NCI-H2107 (cell line): ENCODE results near the gene STK32C.

Experiments used
- DNase-seq: peaks from one replicate; lab custom pipeline; 2025; lab: John Stamatoyannopoulos, UW

Gene STK32C

DNA sequence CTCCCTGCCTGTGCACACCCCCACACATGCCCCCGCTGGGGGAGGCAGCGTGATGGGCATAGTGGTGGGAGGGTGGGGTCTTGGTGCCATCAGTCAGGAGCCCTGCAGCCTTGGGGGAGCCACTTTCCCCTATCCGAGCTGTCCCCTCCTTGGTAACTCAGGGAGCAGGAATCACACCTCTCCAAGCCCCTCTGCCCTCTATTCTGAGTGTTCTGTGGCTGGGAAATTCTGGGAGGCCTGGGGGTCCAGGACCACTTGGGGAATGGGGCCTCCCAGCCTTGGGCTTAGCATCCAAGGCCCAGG is 109.7 kb downstream of the STK32C start:
- DNase-seq: no peak

DNA sequence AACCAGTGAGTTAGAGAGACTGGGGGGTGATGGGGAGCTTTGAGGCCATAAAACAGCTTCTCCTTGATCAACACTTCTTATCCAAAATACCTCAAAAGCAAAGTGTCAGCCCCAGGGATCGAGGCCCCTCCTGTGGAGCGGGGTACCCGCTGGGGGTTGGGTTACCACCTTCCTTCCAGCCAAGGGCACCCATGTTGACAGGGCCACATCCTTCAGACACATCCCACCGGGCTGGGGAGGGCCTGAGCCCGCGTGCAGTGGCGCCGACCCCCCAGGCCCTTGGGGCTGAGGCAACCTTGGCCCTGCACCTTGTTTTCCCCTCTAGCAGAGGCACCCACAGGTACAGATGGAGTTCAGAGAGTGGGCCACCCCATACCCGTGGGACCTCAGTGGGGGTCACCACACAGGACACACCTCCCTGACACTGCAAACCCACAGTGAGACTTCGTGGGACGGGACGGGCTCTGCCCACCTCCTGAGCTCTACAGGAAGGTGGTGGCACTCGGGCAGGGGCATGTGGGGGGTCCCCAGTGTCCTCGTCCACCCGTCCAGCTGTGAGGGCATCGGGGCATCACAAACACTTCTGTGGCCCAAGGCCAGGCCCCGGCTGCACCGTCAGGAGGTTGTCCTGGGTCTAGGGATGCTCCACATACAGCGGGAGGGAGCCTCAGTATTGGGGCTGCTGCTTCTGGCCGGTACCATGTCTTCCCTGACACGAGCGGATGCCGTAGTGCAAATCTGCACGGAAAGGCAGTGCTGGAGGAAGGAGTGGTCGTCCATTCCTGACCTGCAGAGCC is 110.3 kb downstream of the STK32C start:
- DNase-seq: no peak

DNA sequence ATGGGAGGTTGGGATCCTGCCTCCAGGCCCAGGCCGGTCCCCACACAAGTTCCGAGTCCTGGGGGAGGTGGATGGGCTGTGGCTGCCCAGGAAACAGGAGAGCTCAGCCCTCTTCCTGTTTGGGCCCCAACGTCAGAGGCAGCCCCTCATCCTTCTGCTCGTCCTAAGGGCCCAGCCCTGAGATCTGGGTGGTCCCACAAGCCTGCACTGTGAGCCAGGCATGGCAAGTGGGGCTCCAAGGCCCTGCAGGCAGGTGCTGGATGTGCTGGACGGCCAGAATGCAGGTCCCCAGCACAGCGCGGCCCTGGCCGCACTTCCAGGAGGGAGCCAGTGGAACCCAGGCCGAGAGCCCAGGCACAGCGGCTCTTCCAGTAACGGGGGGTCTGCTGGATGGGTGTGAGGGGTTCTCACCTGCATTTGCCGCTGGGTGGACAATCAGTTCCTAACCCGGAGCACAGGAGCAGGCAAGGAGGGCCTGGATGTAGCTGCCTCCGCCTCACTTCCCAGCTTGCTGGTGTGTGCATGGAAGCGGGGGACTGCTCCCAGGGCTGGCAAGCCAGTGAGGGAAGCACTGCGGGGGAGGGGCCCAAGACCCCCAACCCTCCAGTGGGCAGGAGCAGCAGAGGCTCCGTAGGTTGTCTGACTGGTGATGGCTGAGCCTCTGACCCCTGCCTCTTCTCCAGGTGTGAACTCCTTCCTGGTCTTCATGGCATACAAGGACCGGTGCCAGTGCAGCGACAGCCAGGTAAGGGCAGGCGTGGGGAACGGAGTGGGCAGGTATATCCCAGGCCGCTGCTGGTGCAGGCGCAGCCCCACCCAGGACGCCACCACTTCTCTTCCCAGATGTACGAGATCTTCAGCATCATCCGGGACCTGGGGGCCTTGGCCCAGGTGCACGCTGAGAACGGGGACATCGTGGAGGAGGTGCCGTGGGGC is 111.3 kb downstream of the STK32C start:
- DNase-seq: no peak

DNA sequence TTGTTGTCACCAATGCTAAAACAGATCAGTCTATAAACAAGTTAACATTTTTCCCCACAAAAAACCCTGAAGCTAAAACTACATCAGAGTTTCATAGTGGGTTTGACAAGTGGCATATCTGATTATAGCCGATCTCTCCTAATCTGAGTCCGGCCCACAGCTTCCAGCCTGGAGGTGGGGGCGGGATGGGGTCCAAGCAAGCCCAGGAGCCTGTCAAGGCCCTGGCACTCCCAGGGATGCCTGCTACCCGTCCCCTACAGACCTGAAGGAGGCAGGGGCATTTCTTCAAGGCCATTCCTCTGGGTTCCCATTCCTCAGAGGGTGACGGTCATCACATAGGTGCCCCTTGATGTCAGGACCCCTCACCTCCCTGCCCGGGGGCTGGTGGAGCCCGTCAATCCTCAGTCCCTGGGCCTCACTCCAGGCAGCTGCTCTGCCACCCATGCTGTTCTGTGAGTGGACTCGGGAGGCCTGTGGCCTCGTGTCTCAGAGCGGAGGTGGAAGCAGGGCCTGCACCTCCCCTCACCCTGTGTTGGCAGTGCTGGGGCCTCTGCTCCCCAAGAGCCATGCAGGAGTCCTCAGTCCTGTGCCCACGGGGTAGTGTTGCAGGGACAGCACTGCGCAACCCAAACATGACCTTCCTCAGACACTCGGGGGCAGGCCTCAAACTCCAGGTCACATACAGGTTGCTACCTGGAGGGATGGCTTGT is 112.2 kb downstream of the STK32C start:
- DNase-seq: no peak

DNA sequence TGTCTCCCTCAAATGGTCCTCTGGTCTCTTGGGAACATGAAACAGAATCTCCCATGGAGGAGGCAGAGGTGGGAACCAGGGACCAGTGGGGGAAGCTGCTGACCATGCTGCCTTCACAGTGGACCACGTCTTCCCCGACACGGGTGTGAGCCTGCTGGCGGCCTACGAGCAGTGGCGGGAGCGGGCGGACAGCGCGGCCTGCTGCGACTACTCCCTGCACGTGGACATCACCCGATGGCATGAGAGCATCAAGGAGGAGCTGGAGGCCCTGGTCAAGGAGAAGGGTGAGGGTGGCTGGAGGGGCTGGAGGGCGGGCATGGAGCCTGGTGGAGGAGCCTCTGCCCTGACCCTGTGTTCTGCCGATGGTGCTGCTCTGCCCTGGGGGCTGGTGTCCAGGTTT is 113.0 kb downstream of the STK32C start:
- no peak for DNase-seq

DNA sequence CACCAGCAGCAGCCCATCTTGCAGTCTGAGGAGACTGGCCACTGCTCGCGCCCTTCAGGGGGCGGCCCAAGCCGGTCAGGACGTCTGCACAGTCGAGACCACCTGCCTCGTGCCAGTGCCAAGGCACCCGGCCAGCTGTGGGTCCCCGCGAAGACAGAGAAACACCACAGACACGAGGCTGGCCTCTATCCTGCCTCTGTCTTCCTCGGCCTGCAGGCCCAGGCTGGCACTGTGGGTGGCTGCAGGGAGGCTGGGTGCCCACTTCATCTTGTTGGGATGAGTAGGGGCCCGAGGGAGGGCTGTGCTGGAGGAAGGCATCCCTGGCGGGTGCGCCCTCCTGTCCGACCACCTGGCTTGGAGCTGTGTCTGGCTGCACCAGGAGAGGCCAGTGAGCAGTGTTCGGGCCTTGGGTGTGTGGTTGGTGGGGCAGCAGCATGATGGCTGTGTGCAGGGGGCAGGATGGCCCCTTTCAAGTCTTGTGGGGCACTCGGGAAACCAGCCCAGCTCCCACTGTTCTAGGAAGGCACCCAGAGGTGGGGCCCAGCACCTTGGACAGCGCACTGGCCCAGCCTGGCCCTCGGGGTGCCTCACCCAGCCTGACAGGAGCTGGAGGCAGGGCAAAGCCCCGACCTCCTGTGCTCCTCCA is 113.7 kb downstream of the STK32C start:
- DNase-seq: no peak

DNA sequence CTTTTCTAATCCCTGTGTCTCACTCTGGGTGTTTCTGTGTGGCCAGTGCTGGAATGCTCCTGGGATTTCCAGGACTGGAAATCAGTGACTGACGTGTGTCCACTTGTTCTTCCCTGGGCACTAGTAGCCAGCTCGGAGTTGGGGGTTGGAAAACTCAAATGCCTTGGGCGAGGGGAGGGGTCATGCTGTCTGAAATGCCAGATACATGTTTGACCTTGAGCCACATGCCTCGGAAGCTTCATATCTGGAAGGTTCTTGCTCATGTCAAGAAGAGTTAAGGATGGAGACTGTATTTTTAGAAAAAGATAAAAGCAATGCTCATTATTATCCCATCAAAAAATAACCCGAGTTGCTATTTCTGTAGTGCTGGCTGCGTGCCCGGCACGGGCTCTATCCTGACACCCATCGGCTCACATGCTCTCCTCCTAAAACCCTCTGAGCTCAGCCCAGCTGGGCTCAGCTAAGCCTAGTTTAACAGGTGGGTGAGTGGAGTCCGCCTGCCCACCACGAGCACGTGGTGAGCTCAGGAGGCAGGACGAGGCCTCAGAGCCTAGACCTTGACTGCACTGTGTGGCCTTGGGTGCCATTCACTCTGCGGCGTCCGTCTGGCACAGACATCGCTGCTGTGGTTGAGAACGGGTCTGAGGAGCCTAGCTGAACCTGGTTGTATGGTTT is 114.6 kb downstream of the STK32C start:
- no peak for DNase-seq

DNA sequence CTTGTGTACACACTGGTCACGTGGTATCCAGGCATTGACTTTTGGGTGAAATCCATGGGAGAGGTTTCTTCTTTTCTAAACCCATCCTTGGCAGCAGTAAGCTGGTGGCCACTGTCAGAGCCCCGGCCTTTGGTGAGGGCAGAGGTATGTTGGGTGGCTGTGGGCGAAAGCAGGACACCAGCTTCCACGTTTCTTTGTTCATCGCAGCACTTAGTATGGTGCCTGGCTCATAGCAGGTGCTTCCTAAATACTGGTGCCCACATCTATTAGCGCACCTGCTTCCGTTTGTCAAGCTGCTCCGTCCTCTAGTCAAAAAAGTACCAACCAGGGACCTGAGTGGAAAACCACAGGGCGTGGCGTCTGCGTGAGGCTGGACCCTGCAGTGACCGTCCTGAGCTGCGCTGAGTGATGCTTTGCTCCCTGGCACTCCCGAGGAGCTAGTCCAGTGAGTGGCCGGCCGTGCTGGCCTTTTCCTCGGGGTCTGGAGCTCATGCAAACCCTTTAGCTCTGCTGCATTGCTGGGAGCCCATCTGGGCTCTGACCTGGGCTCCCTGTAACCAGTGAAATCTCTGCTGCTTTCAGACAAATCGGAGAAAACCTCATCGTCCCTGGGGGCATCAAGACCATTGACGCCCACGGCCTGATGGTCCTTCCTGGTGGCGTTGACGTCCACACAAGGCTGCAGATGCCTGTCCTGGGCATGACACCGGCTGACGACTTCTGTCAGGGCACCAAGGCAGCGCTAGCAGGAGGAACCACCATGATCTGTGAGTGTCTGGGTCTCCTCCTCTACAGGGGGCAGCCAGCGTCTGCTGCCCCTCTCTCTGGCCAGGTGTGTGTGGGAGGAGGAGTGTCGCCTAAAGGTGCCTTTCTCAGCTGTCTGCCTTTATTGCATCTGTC is 115.4 kb downstream of the STK32C start:
- no peak for DNase-seq

DNA sequence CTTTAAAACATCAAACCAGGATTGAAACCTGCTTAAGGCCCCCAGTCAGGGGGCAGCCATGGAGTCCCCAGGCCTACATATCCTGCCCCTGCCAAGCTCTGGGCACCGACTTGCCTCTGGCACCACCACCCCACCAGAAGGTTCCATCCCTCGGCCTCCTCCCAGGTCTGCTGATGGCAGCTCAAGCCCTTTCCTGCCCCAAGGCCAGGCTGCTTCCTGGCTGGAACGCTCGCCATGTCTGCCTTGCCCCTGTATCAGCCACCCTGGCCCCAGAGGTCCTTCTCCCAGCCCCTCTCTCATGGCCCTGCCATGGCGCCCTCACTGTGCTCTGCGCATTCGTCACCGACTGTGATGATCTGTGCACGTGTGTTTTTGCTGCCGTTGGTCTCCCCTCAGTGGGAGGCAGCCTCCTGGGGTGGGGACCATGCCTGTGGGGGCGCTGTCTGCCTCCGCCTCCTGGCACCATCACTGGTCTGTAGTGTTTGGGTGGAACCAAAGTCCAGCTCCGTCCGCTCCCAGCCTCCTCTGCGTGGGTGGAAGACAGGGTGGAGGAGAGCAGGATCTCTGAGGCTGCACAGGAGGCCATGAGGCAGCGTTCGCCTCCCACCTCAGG is 117.8 kb downstream of the STK32C start:
- no peak for DNase-seq

DNA sequence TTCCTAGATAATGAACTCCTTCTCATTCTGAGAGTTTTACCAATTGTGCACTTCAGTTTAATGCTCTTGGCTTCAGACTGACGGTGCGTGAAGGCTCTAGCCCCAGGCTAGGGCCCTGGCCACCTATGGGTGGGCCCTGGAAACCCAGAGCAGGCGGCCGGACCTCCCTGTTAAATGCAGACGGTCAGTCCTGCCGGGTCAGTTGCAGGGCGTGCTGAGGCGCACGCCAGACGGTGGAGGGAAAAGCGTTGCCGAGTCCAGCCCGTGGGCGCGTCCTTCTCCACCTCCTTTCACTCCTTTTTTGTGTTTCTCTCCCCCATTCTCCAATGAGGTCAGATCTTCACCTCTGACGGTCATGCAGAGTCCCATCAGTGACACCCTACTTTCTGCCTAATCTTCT is 118.7 kb downstream of the STK32C start:
- no peak for DNase-seq

DNA sequence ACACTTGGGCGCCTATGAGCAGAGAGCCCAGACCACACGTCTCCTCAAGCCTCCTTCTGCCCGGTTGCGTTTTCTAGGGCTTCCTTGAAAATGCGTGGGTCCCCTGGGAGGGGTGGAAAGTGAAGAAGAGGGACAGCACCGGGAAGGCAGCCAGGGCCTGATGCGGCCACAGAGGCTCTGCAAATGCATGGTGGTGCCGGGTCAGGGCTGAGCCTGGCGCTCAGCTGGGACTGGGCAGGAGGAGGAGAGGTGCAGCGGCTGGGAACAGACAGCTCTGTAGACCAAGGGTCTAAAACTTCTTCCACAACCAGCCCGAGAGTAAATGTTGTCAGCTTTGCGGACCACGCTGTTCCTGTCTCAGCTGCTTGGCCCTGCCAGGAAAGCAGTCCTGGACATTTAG is 119.4 kb downstream of the STK32C start:
- no peak for DNase-seq

DNA sequence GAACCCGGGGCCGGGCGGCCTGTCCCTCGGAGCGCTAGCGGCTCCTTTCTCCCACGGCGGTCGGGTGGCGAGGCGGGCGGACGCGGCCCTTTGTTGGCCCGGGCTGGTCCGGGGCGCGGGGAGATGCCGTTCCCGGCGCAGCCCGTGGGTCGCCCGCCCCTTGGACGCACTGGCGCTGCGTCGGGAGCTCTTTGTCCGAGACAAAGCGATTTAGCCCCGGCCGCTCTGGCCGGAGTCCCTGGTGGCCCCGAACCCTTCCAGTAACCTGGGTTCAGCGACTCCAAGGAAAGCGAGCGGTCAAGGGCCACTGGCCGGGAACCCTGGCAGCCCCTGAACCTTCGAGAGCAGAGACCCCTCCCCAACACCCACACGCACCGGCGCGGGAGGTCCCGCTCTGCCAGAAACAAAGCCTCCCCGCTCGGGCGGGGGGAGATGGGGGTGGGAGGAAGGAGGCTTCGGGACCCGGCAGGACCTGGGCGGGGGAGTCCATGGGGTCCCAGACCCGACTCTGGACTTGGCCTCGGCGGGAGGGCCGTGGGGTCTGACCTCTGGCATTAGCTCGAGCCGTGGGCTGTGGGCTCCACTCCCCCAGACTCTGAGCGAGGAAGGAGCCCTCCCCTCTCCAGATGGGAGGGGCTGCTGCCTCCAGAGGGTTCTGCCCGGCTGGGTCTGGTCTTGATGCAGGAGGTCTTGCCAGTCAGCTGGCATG is 120.2 kb downstream of the STK32C start:
- DNase-seq: no peak

DNA sequence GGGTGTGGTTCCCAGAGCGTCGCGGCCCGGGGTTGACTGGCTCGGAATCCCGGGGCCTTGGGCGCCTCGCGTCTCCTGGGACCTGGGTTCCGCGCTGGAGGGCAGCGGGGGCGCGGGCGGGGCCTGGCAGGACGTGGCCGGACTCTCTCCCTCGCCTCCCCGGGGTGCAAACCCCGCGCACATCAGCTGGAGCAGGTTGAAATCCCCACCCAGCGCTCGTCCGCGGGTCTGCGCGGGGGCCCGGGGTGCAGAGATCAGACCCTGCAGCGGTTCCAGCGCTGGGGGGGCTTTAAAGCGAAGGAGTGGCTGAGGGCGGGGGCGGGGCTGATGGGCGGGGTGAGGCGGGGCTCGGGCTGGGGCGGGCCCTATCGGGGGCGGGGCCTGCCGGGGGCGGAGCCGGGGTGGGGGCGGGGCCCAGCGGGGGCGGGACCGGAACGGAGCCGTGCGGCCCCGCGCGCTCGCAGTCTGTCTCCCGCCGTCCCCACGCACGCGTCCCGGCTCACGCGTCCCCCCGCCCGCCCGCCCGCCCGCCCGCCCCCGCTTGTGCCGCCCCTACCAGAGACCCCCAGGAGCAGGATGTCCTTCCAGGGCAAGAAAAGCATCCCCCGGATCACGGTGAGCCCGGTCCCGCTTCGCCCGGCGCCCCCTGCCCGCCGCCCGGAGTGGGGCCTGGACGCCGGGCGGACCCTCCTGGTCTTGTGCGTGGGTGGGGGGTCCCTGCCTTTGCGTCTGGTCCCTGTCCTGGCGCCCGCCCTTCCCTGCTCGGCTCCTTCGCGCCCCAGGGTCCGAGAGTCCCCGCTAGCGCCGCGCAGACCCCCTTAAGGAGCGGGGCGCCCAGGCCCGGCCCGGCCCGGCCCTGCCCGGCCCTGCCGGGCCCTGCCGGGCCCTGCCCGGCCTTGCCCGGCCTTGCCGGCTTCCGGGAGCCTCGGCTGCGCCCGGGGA is 121.0 kb downstream of the STK32C start, which contains the start of gene DPYSL4:
Gene DPYSL4 (plus strand): TSS at position 461 of the 942 bp plus-strand sequence. CDS start 116 bp downstream, at position 577.
- DNase-seq: no peak

DNA sequence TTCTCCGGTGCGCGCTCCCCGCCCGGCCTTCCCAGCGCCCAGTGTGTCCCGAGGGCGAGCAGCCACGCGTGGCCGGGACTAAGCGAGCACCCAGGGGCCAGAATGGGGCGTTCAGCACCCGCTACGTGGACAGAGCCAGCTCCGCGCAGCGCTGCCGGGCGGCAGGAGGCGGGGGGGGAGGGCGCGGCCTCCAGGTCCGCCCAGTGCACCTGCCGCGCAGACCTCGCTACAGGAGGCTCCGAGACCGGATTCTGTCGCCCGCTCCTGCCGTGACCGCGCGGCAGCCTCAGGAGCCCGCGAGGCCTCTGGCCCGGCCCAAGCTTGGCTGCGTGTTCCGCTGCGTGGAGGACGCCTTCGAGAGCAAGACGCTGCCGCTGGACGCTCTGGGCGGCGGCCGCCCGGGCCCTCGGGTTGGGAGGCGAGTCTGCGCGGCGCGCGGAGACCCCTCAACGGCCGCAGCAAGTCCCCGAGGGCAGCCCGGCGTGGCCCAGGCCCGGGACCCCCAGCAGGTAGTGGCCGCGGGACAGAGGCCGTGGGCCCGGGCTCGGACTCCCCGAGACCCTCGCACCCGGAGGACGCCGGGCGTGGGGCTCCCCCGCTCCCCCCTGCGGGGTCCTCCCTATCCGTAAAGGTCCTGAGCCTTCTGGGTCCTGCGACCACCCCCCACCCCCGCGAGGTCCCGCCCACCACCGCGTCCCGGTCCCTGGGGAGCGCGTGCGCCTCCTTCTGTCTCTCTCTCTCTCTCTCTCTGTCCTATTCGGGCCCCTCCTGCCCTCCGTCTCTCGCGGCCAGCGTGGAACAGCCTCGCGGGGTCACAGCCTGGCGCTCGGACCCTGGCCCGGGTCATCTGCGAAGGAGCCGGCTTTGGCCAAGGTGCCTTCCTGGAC is 121.9 kb downstream of the STK32C start:
- DNase-seq: no peak

DNA sequence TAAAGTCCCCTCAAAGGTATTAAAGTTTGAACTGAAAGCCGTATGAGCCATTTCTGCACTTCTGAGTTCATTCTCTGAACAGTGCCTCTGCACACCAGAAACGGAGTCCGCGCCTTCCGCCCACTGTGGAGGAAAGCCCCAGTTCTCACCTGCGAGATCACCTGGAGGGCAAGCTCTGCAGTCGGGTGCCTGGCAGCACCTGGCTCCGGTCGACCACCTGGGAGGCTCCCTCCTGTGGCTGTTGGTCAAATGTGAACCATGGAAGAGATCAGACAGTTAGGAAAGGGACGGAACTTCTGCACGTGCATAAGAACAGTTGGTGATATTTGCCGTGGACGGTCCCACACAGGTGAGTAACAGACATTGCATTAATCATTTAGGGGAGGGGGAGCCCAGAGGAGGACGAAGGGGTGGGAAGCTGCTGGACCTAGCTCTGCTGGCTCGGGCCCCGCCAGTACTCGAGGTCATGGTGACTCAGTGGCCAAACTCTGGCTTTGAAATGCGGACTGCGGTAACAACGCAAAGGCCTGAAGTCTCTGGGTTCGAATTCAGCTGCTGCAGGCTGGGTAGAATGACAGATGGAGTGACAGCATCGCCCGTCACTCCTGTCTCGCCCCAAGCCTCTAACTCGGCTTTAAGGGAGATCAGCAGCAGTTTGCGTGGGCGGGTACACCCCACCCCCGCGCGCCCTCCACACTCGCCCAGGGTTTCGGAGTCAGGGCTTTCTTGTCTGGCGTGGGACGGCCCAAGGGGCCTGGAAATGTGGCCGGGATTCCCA is 122.7 kb downstream of the STK32C start:
- no peak for DNase-seq

DNA sequence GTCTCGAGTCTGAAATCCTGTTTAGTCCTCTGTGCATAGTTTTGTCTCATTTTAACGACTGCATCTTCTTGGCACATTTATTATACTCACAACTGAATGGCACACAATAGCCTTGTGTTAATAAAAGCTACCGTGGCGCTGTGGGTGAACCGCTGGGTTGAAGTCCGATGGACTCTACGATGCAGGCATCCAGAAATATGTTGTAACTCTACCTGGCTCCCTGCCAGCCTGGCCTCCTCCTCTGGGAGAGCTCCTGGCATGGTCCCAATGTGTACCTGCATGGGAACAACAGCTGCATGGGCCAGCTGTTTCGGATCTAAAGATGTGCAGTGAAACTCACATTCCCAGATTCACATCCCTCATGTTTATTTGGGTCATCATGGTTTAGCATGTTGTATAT is 124.7 kb downstream of the STK32C start:
- no peak for DNase-seq
